ENCODE results near the gene PTMA. TPM values are rescaled to one million over a fixed set of nuclear protein-coding genes. Genes with fewer than 3 reads are reported as not detected.

The PTMA gene
- total RNA-seq, 6 experiments from 2014 or later = 467 to 853 (median 787) TPM

DNA sequence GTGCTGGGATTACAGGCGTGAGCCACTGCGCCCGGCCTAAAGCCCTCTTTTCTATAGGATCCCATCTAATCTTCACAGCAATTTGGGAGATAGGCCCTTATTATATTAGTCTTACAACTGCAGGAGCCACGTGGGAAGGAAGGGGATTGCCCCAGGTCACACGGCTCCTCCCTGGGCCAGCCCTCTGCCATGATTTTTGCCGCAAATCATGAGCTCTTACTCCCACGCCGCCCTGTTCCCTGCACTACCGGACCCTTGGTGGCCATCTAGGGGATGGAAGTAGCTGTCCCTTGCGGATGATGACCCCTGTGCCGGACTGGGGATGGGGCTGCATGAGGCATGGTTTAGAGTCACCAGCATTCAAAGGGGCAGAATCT, 28.4 kb upstream of the PTMA start:
- H3K9me3 Mint-ChIP-seq = no peaks in the 10 kb centered on the region
- TF ChIP-seq CTCF (IDR thresholded peaks at IDR 0.05) = no peak
- DNase-seq = no peak
- H3K4me1 Mint-ChIP-seq (ENCODE audit: low read depth) = peaks cover 18% of the 10 kb centered on the region
- H3K27ac Mint-ChIP-seq = no peak overlapping the region
- peaks cover 2% of the 10 kb centered on the region; the same call in 1 of the 2 replicates for H3K27me3 Mint-ChIP-seq (ENCODE audit: insufficient read depth)
- H3K4me3 Mint-ChIP-seq = no peak overlapping the region
- H3K36me3 Mint-ChIP-seq (ENCODE audit: low read depth) = no peaks in the 10 kb centered on the region

- DNase-seq = no peak
- no peak for TF ChIP-seq CTCF (IDR thresholded peaks at IDR 0.05)
- no peaks in the 10 kb centered on the region for H3K36me3 Mint-ChIP-seq (ENCODE audit: low read depth)
Observed at GRCh38 chr2:231680285-231680991, 27.9 kb upstream of the PTMA start.

GRCh38 chr2:231680992-231681852, 27.1 kb upstream of the PTMA start:
- H3K4me1 Mint-ChIP-seq (ENCODE audit: low read depth) = peaks cover 12% of the 10 kb centered on the region
- H3K27ac Mint-ChIP-seq = peak overlapping the region; percentile 92
- H3K4me3 Mint-ChIP-seq = peak overlapping the region; percentile 81
- no peaks in the 10 kb centered on the region for H3K36me3 Mint-ChIP-seq (ENCODE audit: low read depth)
- peaks cover 2% of the 10 kb centered on the region; the same call in 1 of the 2 replicates for H3K27me3 Mint-ChIP-seq (ENCODE audit: insufficient read depth)
- peak; percentile 36 for DNase-seq
- TF ChIP-seq CTCF (IDR thresholded peaks at IDR 0.05) = no peak
- no peaks in the 10 kb centered on the region for H3K9me3 Mint-ChIP-seq

More at GRCh38 chr2:231680285-231680991, 27.9 kb upstream of the PTMA start:
- Mint-ChIP-seq H3K9me3 (no peaks in the 10 kb centered on the region), H3K27me3 (ENCODE audit: insufficient read depth) (peaks cover 2% of the 10 kb centered on the region; the same call in 1 of the 2 replicates), H3K4me3 (peak overlapping the region; percentile 39; the same call in 1 of the 2 replicates), H3K4me1 (ENCODE audit: low read depth) (peaks cover 13% of the 10 kb centered on the region), H3K27ac (peak overlapping the region; percentile 49; the same call in 1 of the 2 replicates)

DNA sequence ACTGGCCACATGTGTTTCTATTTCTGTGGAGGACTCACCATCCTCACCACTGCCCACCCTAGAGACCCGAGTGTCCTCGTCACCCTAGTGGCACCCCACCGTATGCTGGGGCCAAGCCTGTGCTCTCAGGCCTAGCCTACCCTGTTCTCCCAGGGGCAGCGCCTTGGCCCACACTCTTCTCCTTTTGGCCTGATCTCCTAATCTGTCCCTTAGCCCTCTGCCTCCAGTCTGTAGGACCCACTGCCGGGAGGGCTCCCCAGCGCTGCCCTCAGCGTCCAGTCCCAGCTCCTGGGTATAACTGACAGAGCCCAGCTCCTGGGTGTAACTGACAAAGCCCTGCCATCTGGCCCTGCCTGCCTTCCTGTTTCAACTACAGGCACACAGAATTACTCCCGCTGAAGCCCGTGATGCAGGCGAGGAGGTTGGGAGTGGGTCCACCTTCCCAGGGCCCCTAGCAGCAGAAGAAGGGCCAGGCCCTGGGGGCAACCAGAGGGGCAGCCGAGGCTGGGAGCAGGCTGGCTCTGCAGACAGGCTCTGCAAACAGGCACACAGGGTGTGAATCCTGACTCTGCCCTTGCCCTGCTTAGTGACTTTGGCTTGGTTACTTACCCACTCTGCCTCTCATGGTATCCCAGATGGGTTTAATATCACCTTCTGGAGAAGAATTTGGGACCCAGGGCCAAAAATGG, 25.6 kb upstream of the PTMA start:
- no peaks in the 10 kb centered on the region for H3K27me3 Mint-ChIP-seq (ENCODE audit: insufficient read depth)
- no peak for DNase-seq
- H3K9me3 Mint-ChIP-seq = no peaks in the 10 kb centered on the region
- no peaks in the 10 kb centered on the region for H3K36me3 Mint-ChIP-seq (ENCODE audit: low read depth)
- H3K4me3 Mint-ChIP-seq = peak overlapping the region; percentile 58
- peak overlapping the region; percentile 20; the same call in 1 of the 2 replicates for H3K27ac Mint-ChIP-seq
- peaks cover 8% of the 10 kb centered on the region for H3K4me1 Mint-ChIP-seq (ENCODE audit: low read depth)
- TF ChIP-seq CTCF (IDR thresholded peaks at IDR 0.05) = no peak

All from HFFc6 (cell line).